Measurements from ENCODE around the gene B9D2. TPM values are rescaled to one million over a fixed set of nuclear protein-coding genes. Genes with fewer than 3 reads are reported as not detected.

Gene B9D2
- total RNA-seq = 1 to 10 TPM; 4.5 to 6.2 TPM
- 8.9 TPM for polyA plus RNA-seq (2013, experiment 1 of 2)
- polyA plus RNA-seq (2013, experiment 2 of 2) = 12.0 TPM
- long read RNA-seq, experiment 1, partial matches to known transcripts = 1 of 3 reads
- long read RNA-seq, experiment 1, other reads (novel, unspliced or antisense) = 0 of 3 reads
- long read RNA-seq, experiment 2, partial matches to known transcripts = 0 of 3 reads
- long read RNA-seq, experiment 2, other reads (novel, unspliced or antisense) = 1 of 3 reads
- long read RNA-seq, experiment 3, transcript B9D2-201 (4 exons, 1,027 nt) = major isoform, 7 of 10 reads
- long read RNA-seq, experiment 3, partial matches to known transcripts = 0 of 10 reads
- long read RNA-seq, experiment 3, other reads (novel, unspliced or antisense) = 3 of 10 reads
- long read RNA-seq, experiment 4, transcript B9D2-201 (4 exons, 1,027 nt) = major isoform, 18 of 21 reads
- long read RNA-seq, experiment 4, partial matches to known transcripts = 1 of 21 reads
- long read RNA-seq, experiment 4, other reads (novel, unspliced or antisense) = 2 of 21 reads

GRCh38 chr19:41363753-41364523 lies at the start of gene B9D2:
Gene B9D2 (minus strand): TSS chr19:41364149. CDS start chr19:41363519, 630 bp downstream.
- no peaks in the 10 kb centered on the region for H3K27me3 Mint-ChIP-seq (ENCODE audit: insufficient read depth)
- H3K27ac Mint-ChIP-seq = peak within 1 kb of the TSS; percentile 98
- H3K27ac ChIP-seq (ENCODE audit: low read depth, low read length) = peak within 1 kb of the TSS; percentile 98
- peak within 1 kb of the TSS; percentile 90 for H3K4me3 ChIP-seq (ENCODE audit: low read length)
- peaks cover 5% of the 10 kb centered on the region for H3K36me3 Mint-ChIP-seq (ENCODE audit: low read depth)
- TF ChIP-seq CTCF (conservative IDR thresholded peaks at IDR 0.05) = no peak
- 0% methylated on average over 34 to 56 of the region's 56 CpGs for WGBS, 2 experiments (ENCODE audit: insufficient coverage in 1 of 2, insufficient read length in 1 of 2)
- peak within 1 kb of the TSS; percentile 96 for H3K9ac ChIP-seq (ENCODE audit: extremely low read depth, low read length, poor library complexity, severe bottlenecking)
- DNase-seq = peak; percentile 99
- no peaks in the 10 kb centered on the region for H3K27me3 ChIP-seq (ENCODE audit: control insufficient read depth, insufficient read depth, low read length, poor library complexity, severe bottlenecking)
- peak within 1 kb of the TSS; percentile 74 for H3K4me3 Mint-ChIP-seq
- no peaks in the 10 kb centered on the region for H3K9me3 Mint-ChIP-seq
- H3K4me1 ChIP-seq (ENCODE audit: control insufficient read depth, insufficient read depth, low read length) = no peaks in the 10 kb centered on the region
- H3K36me3 ChIP-seq (ENCODE audit: control insufficient read depth, insufficient read depth, low read length) = no peaks in the 10 kb centered on the region
- no peaks in the 10 kb centered on the region for H3K4me1 Mint-ChIP-seq
- no peaks in the 10 kb centered on the region for H3K9me3 ChIP-seq (ENCODE audit: control insufficient read depth, low read length)

GRCh38 chr19:41412953-41413352 lies 49.0 kb upstream of the B9D2 start:
- H3K4me3 ChIP-seq (ENCODE audit: low read length) = no peak overlapping the region
- DNase-seq = no peak
- no peak overlapping the region for H3K4me3 Mint-ChIP-seq
- no peak for TF ChIP-seq CTCF (conservative IDR thresholded peaks at IDR 0.05)
- H3K36me3 ChIP-seq (ENCODE audit: control insufficient read depth, insufficient read depth, low read length) = no peaks in the 10 kb centered on the region
- H3K9me3 ChIP-seq (ENCODE audit: control insufficient read depth, low read length) = no peaks in the 10 kb centered on the region
- H3K9me3 Mint-ChIP-seq = no peaks in the 10 kb centered on the region
- no peaks in the 10 kb centered on the region for H3K27me3 ChIP-seq (ENCODE audit: control insufficient read depth, insufficient read depth, low read length, poor library complexity, severe bottlenecking)
- no peaks in the 10 kb centered on the region for H3K4me1 ChIP-seq (ENCODE audit: control insufficient read depth, insufficient read depth, low read length)
- no peak overlapping the region for H3K27ac Mint-ChIP-seq
- 91 to 92% methylated on average over 5 of the region's 5 CpGs for WGBS, 2 experiments (ENCODE audit: insufficient coverage in 1 of 2, insufficient read length in 1 of 2)
- H3K4me1 Mint-ChIP-seq = peaks cover 5% of the 10 kb centered on the region
- peaks cover 32% of the 10 kb centered on the region for H3K36me3 Mint-ChIP-seq (ENCODE audit: low read depth)
- no peaks in the 10 kb centered on the region for H3K27me3 Mint-ChIP-seq (ENCODE audit: insufficient read depth)
- H3K9ac ChIP-seq (ENCODE audit: extremely low read depth, low read length, poor library complexity, severe bottlenecking) = no peak overlapping the region
- H3K27ac ChIP-seq (ENCODE audit: low read depth, low read length) = no peak overlapping the region

GRCh38 chr19:41411968-41412265 lies 48.0 kb upstream of the B9D2 start:
- H3K27ac ChIP-seq (ENCODE audit: low read depth, low read length) = no peak overlapping the region
- H3K4me3 ChIP-seq (ENCODE audit: low read length) = no peak overlapping the region
- H3K36me3 ChIP-seq (ENCODE audit: control insufficient read depth, insufficient read depth, low read length) = no peaks in the 10 kb centered on the region
- Mint-ChIP-seq H3K36me3 (ENCODE audit: low read depth) (peaks cover 27% of the 10 kb centered on the region), H3K27ac (peak overlapping the region; percentile 52), H3K9me3 (no peaks in the 10 kb centered on the region), H3K4me1 (peaks cover 14% of the 10 kb centered on the region), H3K4me3 (no peak overlapping the region), H3K27me3 (ENCODE audit: insufficient read depth) (no peaks in the 10 kb centered on the region)
- no peak for TF ChIP-seq CTCF (conservative IDR thresholded peaks at IDR 0.05)
- WGBS, 2 experiments (ENCODE audit: insufficient coverage in 1 of 2, insufficient read length in 1 of 2) = 79 to 81% methylated on average over 11 of the region's 11 CpGs
- H3K27me3 ChIP-seq (ENCODE audit: control insufficient read depth, insufficient read depth, low read length, poor library complexity, severe bottlenecking) = no peaks in the 10 kb centered on the region
- peaks cover 4% of the 10 kb centered on the region for H3K4me1 ChIP-seq (ENCODE audit: control insufficient read depth, insufficient read depth, low read length)
- no peak overlapping the region for H3K9ac ChIP-seq (ENCODE audit: extremely low read depth, low read length, poor library complexity, severe bottlenecking)
- no peak for DNase-seq
- no peaks in the 10 kb centered on the region for H3K9me3 ChIP-seq (ENCODE audit: control insufficient read depth, low read length)
